NCI-H748 (cell line): ENCODE measurements around the gene RIMKLB.

Experiments
- DNase-seq: peaks from one replicate; lab custom pipeline; 2025; ENCODE audit not compliant: unreplicated experiment; lab: John Stamatoyannopoulos, UW

The RIMKLB gene, protein sequence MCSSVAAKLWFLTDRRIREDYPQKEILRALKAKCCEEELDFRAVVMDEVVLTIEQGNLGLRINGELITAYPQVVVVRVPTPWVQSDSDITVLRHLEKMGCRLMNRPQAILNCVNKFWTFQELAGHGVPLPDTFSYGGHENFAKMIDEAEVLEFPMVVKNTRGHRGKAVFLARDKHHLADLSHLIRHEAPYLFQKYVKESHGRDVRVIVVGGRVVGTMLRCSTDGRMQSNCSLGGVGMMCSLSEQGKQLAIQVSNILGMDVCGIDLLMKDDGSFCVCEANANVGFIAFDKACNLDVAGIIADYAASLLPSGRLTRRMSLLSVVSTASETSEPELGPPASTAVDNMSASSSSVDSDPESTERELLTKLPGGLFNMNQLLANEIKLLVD

GRCh38 chr12:8697476-8698131 lies at the start of gene RIMKLB:
TSS of gene RIMKLB (plus strand) at chr12:8697991. CDS start at chr12:8713867, 15,876 bp downstream.
- peak; percentile 81 for DNase-seq

DNA sequence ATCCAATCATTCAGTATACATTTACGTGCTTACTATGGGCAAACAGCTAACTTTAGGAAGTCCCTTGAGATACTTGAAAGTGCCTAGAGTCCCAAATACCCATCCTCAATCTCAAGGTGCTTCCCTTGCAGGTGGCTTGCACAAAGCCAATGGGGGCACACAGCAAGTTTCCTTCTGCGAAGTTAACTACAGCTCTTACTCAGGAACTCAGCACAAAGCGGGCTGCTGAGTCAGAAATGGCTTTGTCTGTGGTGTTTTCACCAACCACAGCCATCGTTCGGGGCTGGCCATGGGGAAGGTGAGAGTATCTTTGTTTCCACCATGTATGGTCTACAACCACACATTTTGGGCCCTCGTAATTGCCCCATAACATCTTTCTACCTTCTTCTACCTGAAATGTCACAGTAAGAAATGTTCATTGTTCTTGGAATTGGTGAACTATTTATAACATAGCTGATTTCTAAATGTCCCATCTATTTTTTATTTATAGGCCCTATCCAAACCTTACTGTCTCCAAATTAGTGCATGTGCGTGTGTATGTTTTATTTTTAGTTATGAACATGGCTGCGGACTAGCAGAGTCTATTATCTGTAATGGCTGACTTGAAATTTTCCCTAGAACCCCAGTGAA lies 49.1 kb upstream of the RIMKLB start:
- no peak for DNase-seq

DNA sequence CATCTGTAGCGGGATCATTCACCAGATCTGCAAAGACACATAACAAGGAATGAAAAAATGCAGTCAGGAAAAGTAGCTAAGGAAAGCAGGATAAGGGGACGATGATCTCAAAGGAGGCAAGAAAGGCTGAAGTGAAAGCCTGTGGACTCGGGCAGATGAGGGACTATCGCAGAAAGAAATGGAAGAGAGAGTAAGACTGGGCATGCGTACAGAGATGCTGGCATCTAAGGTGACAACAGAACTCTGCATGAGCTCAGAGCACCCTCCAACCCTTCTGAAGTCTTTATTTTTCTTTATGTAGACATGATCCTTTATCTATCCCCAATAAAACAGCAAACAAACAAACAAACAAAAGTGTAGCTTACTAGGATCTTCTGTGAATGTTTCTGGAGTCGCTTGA lies 42.4 kb upstream of the RIMKLB start:
- no peak for DNase-seq

- no peak for DNase-seq
Measured at GRCh38 chr12:8658346-8658745, 39.4 kb upstream of the RIMKLB start.

DNA sequence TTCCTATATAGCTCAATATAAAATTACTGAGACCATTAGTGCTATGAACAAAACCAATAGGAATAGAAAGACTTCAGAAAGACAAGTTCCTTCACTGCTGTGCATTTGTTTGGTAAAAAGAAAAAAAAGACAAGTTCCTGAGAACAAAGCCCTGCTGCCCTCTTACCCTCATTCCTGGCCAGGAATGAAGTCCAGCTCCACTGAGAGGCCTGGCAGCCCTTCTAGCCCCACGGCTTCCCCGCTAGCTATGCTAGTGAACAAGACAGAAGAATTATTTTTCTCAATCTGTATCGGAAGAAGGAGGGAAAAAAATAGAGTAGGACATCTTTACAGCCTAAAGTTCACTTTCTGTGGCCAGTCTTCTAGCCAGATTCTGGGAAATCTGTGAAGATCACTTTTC lies 36.8 kb upstream of the RIMKLB start:
- DNase-seq, result no peak

GRCh38 chr12:8661751-8662150 lies 36.0 kb upstream of the RIMKLB start:
- DNase-seq, result no peak

GRCh38 chr12:8662593-8662992 lies 35.2 kb upstream of the RIMKLB start, which contains the start of gene MFAP5:
TSS of gene MFAP5 (minus strand) at chr12:8662826. CDS start at chr12:8662104, 722 bp downstream.
- DNase-seq, result no peak

DNA sequence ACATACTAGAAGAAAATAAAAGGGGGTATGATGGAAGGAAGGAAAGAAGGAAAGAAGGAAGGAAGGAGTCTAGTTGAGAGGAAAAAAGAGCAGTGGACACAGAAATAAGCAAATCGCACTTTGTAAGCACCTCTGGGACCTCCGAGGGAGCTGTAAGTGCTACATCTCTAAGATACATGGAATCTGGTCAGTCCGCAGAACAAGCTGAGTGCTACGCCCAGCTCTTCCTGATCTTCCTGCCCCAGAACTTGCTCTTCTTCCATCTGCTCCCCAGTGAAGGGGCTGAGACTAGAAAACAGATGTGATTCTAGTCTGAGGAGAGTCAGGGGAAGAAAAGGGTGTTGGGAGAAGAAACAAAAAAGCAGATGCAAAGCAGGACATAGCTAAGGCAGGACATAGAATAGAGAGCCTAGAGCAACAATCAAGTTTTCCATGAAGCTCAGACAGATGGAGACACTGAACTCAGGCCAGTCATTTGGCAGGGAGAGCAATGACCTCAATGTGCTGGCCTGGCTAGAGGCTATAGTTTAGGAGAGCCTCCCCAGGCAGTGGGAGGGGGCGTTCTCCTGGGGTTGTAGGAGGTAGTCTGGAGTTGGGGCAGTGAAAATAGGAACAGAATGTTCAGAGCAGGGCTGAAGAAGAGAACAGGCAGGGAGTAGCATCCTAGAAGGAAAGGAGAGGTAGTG lies 33.4 kb upstream of the RIMKLB start:
- no peak for DNase-seq

- DNase-seq, result no peak
Measured at GRCh38 chr12:8665759-8666158, 32.0 kb upstream of the RIMKLB start.

DNA sequence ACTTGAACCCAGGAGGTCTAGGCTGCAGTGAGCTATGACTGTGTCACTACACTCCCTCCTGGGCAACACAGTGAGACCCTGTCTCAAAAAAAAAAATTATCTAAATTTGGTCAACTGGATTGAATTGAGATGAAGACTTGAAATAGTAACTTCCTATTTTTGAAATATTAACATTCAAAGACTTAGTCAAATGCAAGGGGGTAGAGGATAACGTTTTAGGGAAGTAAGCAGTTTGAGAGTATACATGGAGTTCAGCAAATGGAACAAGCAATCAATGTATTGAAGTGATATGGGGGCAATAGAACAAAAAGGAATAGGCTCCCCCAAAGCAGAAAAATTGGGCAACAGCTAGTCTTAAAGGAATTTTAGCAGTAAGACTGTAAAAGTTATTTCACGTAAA lies 30.5 kb upstream of the RIMKLB start:
- no peak for DNase-seq

GRCh38 chr12:8668441-8668840 lies 29.4 kb upstream of the RIMKLB start:
- DNase-seq, result no peak

GRCh38 chr12:8672381-8672780 lies 25.4 kb upstream of the RIMKLB start:
- no peak for DNase-seq

GRCh38 chr12:8675591-8676036 lies 22.2 kb upstream of the RIMKLB start:
- no peak for DNase-seq

- DNase-seq, result no peak
Measured at GRCh38 chr12:8676651-8677050, 21.1 kb upstream of the RIMKLB start.

GRCh38 chr12:8677362-8677761 lies 20.4 kb upstream of the RIMKLB start:
- no peak for DNase-seq

- DNase-seq, result no peak
Measured at GRCh38 chr12:8678661-8679111, 19.1 kb upstream of the RIMKLB start.

DNA sequence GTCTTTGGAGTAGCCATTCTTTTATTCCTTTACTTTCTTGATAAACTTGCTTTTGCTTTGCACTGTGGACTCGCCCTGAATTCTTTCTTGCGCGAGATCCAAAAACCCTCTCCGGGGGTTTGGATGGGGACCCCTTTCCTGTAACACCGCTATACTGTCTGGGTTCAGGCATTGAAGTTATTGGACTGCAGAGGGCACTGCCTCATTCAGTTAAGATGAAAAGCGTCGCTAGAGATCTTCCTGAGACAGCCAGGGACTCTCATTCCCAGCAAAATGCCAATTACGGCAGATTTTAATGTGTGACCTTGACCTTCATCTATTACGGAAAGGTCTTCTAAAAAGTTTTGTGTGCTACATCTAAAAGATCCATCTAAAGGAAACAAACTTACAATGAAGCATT lies 17.3 kb upstream of the RIMKLB start:
- DNase-seq, result no peak

- peak; percentile 18 for DNase-seq
Measured at GRCh38 chr12:8681129-8681884, 16.5 kb upstream of the RIMKLB start.

GRCh38 chr12:8685051-8685450 lies 12.7 kb upstream of the RIMKLB start:
- DNase-seq, result no peak

DNA sequence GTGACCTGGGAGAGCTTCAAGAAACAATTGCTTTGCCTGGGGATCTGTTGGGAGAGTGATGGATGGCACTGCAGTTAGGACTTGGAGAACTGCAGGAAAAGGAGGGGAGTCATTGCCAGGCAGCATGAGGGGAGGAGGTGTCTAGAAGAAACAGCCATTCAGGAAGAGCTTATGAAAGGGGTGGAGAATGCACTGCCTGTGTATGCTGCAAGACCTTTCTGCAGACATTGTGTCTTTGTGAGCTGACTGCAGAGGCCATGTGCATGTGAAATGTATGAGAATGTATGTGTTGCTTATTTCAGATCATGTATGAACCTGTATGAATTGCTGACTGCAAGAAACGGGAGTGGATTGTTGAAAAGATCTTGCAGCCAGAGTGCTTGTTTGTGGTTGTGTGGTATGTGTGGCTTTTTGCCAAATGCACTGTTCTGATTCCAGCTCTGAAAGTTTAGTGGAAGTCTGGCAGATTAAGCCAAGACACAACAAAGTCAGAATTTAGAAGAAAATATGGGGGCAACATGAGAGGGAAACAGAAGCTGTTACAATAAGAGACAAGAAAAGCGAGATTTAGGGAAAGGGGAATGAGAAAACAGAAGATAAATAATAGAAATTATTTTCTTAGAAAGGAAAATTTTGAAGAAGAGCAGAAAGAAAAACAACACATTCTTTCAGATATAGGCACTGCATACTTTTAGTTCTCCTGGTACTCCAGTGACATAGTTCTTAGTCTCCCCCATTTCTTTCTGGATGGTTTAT lies 9.8 kb upstream of the RIMKLB start:
- DNase-seq, result peak; percentile 5
